Measurements from ENCODE around the gene GNAZ.

DNA sequence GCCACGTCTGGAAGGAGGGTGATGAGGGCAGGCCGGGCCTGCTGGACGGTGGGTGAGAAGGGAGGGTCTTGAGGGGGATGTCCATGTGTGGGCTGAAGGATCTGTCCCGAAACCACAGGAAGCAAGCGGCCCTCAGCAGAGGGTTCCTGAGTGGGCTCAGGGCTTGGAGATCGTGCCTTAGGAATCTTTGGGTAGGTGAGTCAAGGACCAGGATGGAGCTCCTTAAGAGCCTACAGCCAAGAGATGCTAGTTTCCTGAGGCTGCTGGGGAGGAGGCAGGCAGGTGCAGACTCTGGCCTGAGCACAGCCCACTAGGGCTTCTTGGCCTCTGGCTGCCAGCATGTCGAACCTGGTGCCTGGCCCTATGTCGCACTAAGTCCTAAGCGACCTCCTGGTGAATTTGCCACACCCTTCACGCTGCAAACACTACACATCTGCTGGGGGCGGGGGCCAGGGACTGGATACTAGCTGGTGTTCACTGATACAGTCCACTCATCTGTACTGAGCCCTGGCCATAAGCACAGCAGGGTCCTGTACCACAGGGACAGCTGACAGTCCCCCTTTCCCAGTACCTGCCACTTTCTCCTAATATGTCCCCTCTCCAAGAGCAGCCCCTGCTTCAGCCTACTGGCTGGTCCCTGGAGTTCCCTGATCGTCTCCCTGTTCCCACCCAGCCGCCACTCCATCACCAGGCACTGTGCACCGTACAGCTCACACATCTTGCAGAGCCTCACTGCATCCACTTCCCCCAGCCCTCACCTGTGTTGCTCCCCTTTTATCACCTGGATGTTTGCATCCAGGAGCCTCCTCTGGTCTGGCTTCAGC is 19.5 kb downstream of the GNAZ start:
- TF ChIP-seq CTCF (IDR thresholded peaks at IDR 0.05; ENCODE audit: insufficient read depth, low read length): no peak
- no peak for TF ChIP-seq REST (IDR thresholded peaks at IDR 0.05; ENCODE audit: insufficient replicate concordance, low read depth)

Measured in HL-60 (cell line).